SU-DHL-6 (cell line): ENCODE measurements around the gene RNF150.

Experiments
- H2AFZ ChIP-seq: fragments of 200-600 bp; sonication (generic); 2 replicates; pipeline ENCODE4 v1.6.1; 2014; ENCODE audit warnings: low read depth, mild to moderate bottlenecking, moderate library complexity, mixed read lengths, antibody characterized with exemption, low read length; ENCODE audit not compliant: severe bottlenecking
- H3F3A ChIP-seq: fragments of 200-600 bp; shearing (Covaris generic); 2 replicates; pipeline ENCODE4 v1.6.0; 2016; ENCODE audit warnings: antibody characterized with exemption, mild to moderate bottlenecking; ENCODE audit not compliant: insufficient read depth
- H3K27ac ChIP-seq: fragments of 200-600 bp; sonication (generic); 2 replicates; pipeline ENCODE4 v1.5.1; 2016; ENCODE audit warnings: low read depth, mild to moderate bottlenecking, low read length, moderate library complexity, mixed read lengths
- H3K27me3 ChIP-seq: fragments of 200-600 bp; sonication (generic), shearing (Covaris generic); 2 replicates; pipeline ENCODE4 v1.6.0; 2014; ENCODE audit warnings: mild to moderate bottlenecking, low read length
- H3K36me3 ChIP-seq: fragments of 200-600 bp; sonication (generic); 2 replicates; pipeline ENCODE4 v1.6.1; 2014; ENCODE audit warnings: mild to moderate bottlenecking, low read length, mixed read lengths
- H3K4me2 ChIP-seq: fragments of 300-600, 200-600 bp; shearing (Covaris generic), sonication (generic); 2 replicates; pipeline ENCODE4 v1.6.0; 2014; ENCODE audit warnings: low read length, low read depth, mild to moderate bottlenecking; ENCODE audit not compliant: poor library complexity, severe bottlenecking
- H3K4me3 ChIP-seq: fragments of 200-600 bp; sonication (generic); 2 replicates; pipeline ENCODE4 v1.5.1; 2014; ENCODE audit warnings: antibody characterized with exemption, low read length, mild to moderate bottlenecking, mixed read lengths; ENCODE audit not compliant: insufficient read depth, poor library complexity, severe bottlenecking
- H3K79me2 ChIP-seq: fragments of 200-600 bp; sonication (generic); 2 replicates; pipeline ENCODE4 v1.6.1; 2014; ENCODE audit warnings: mild to moderate bottlenecking, low read length, moderate library complexity; ENCODE audit not compliant: insufficient read depth
- H3K9ac ChIP-seq: fragments of 200-600 bp; sonication (generic); 2 replicates; pipeline ENCODE4 v1.7.0; 2014; ENCODE audit warnings: mild to moderate bottlenecking, low read length
- H3K9me2 ChIP-seq: fragments of 200-600 bp; sonication (generic); replicated peaks from 2 replicates; pipeline ENCODE4 v1.6.1; 2014; ENCODE audit warnings: low read length; ENCODE audit not compliant: insufficient read depth
- H3K9me3 ChIP-seq: fragments of 200-600 bp; sonication (generic); 2 replicates; pipeline ENCODE4 v1.6.1; 2014; ENCODE audit warnings: low read length, mixed read lengths; ENCODE audit not compliant: insufficient read depth
- H4K20me1 ChIP-seq: fragments of 200-600 bp; sonication (generic); 2 replicates; pipeline ENCODE4 v1.6.1; 2014; ENCODE audit warnings: low read depth, mild to moderate bottlenecking, antibody characterized with exemption, low read length, moderate library complexity, mixed read lengths
- EZH2phosphoT487 ChIP-seq: fragments of 200-600 bp; sonication (generic), shearing (Covaris generic); conservative IDR thresholded peaks from 2 replicates; pipeline ENCODE4 v1.6.1; 2018; ENCODE audit warnings: mild to moderate bottlenecking, antibody characterized with exemption, low read length, moderate library complexity, mixed read lengths
- TF ChIP-seq, protein P1 (sequence below): fragments of 200-600 bp; sonication (generic); IDR thresholded peaks from one replicate; pipeline ENCODE4 v1.5.1; 2017; ENCODE audit warnings: antibody characterized with exemption, mild to moderate bottlenecking, low read length, moderate library complexity; ENCODE audit not compliant: insufficient read depth, poor library complexity, severe bottlenecking

Gene RNF150

DNA sequence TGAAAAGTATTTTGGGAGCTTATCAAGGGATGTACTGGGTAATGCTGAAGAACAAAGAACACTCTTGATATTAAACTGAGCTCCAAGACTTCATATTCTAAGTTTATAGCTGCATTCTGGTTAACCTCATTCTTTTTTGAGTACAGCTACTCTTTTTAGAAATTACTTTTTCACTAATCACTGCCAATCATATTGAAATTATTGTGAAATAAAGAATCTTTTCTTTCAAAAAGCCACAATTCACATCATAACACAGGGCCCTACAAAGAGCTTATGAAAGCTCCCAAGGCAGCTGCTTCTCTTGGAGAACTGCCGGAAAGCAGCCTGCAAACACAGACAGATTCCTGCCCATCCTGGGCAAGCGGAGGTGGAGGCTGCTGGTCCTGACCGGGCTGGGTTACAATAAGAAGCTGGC lies 121.4 kb downstream of the RNF150 start:
- no peak for TF ChIP-seq EZH2phosphoT487
- TF ChIP-seq, protein P1, sequence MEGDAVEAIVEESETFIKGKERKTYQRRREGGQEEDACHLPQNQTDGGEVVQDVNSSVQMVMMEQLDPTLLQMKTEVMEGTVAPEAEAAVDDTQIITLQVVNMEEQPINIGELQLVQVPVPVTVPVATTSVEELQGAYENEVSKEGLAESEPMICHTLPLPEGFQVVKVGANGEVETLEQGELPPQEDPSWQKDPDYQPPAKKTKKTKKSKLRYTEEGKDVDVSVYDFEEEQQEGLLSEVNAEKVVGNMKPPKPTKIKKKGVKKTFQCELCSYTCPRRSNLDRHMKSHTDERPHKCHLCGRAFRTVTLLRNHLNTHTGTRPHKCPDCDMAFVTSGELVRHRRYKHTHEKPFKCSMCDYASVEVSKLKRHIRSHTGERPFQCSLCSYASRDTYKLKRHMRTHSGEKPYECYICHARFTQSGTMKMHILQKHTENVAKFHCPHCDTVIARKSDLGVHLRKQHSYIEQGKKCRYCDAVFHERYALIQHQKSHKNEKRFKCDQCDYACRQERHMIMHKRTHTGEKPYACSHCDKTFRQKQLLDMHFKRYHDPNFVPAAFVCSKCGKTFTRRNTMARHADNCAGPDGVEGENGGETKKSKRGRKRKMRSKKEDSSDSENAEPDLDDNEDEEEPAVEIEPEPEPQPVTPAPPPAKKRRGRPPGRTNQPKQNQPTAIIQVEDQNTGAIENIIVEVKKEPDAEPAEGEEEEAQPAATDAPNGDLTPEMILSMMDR = no peak
- H3K4me2 ChIP-seq = no peak overlapping the region

DNA sequence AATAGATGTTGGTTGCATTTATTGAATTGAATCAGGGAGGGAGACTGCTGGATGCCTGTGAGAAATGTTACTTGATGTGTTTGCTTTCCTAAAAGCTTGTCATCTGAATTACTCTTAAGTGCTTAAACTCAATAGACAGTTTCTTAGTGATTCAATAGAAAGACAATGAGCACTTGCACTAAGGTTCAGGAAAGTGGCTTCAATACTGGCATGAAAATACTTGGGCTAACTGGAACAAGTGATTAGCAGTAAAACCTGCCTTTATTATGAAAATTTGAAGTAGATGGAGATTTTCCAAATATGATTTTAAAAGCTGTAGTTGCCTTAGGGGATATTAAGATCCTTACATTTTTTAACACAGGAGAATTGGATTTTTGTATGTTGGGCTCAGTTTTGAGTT lies 123.3 kb downstream of the RNF150 start:
- H3K9me3 ChIP-seq = no peaks in the 10 kb centered on the region
- no peak overlapping the region for H2AFZ ChIP-seq
- no peak for TF ChIP-seq EZH2phosphoT487
- TF ChIP-seq, protein P1 = no peak
- H3K27me3 ChIP-seq = no peaks in the 10 kb centered on the region
- H3K27ac ChIP-seq = no peak overlapping the region
- H3K36me3 ChIP-seq = no peaks in the 10 kb centered on the region
- no peaks in the 10 kb centered on the region for H3K79me2 ChIP-seq
- H4K20me1 ChIP-seq = no peaks in the 10 kb centered on the region
- no peaks in the 10 kb centered on the region for H3F3A ChIP-seq
- H3K4me2 ChIP-seq = no peak overlapping the region
- H3K9ac ChIP-seq = no peak overlapping the region
- H3K4me3 ChIP-seq = no peak overlapping the region
- H3K9me2 ChIP-seq = no peaks in the 10 kb centered on the region

More for the DNA sequence above, 121.4 kb downstream of the RNF150 start:
- Histone ChIP-seq H3K27me3 (no peaks in the 10 kb centered on the region), H3F3A (no peaks in the 10 kb centered on the region), H3K79me2 (no peaks in the 10 kb centered on the region), H3K4me3 (no peak overlapping the region), H3K9ac (no peak overlapping the region), H3K36me3 (no peaks in the 10 kb centered on the region), H3K9me3 (no peaks in the 10 kb centered on the region), H4K20me1 (no peaks in the 10 kb centered on the region), H3K27ac (no peak overlapping the region), H2AFZ (no peak overlapping the region), H3K9me2 (no peaks in the 10 kb centered on the region)

DNA sequence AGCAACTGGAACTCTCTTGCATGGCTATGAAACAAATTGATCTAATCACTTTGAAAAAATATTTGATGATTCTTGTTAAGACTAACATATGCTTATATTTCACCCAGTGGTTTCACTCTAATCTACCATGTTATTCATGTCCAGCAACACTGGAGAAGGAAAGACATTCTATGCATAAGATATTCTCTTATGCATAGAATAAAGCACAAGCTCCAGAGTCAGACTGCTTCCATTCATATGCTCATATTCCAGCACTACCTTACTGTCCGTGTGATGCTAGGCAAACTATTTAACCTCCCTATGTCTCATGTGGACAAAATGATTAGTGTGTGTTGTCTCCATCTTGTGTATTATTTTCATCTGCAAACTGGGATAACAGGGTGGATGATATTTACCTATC lies 124.1 kb downstream of the RNF150 start:
- no peak overlapping the region for H3K4me3 ChIP-seq
- no peak overlapping the region for H3K9ac ChIP-seq
- no peak for TF ChIP-seq EZH2phosphoT487
- TF ChIP-seq, protein P1 = no peak
- no peak overlapping the region for H2AFZ ChIP-seq
- no peaks in the 10 kb centered on the region for H3K27me3 ChIP-seq
- H4K20me1 ChIP-seq = no peaks in the 10 kb centered on the region
- no peaks in the 10 kb centered on the region for H3K36me3 ChIP-seq
- H3F3A ChIP-seq = no peaks in the 10 kb centered on the region
- no peak overlapping the region for H3K4me2 ChIP-seq
- no peaks in the 10 kb centered on the region for H3K79me2 ChIP-seq
- H3K9me2 ChIP-seq = no peaks in the 10 kb centered on the region
- no peaks in the 10 kb centered on the region for H3K9me3 ChIP-seq
- H3K27ac ChIP-seq = no peak overlapping the region
